HepG2 (cell line): Measurements from ENCODE around the gene CRTC2.
A peak's percentile ranks its signal among the peaks of the same experiment; 100 is the strongest.

Experiments
- CHCHD3 ChIP-seq: sonication (generic); formaldehyde crosslinking; IDR thresholded peaks from 2 replicates; pipeline ENCODE4 v1.8.0; 2022; ENCODE audit warnings: mild to moderate bottlenecking, missing genetic modification reagents, moderate library complexity
- KDM5A ChIP-seq: fragments of 200-600 bp; sonication (generic); IDR thresholded peaks from 2 replicates; pipeline ENCODE4 v1.7.0; 2018; ENCODE audit warnings: antibody characterized with exemption, mild to moderate bottlenecking, low read length, borderline replicate concordance
- NR2F6 ChIP-seq, 2 experiments: IDR thresholded peaks; 2 replicates each; pipeline ENCODE4 v1.6.1; 2016; ENCODE audit warnings: antibody characterized with exemption in 1 of 2, mild to moderate bottlenecking in 1 of 2
- ZNF337 ChIP-seq: sonication (generic); formaldehyde crosslinking; IDR thresholded peaks from 2 replicates; pipeline ENCODE4 v1.5.1; 2020; ENCODE audit warnings: missing genetic modification reagents, low read depth, mild to moderate bottlenecking, borderline replicate concordance
- TF ChIP-seq, protein P1 (sequence below), 2 experiments: fragments of 450-650 bp in 1 of 2; sonication (generic) in 1 of 2; formaldehyde crosslinking; IDR thresholded peaks; 2 replicates each; pipeline versions ENCODE4 v1.5.0 to v1.8.0; 2020 to 2022; ENCODE audit warnings: mild to moderate bottlenecking in 1 of 2, missing genetic modification reagents in 1 of 2
- TF ChIP-seq, protein P2 (sequence below): sonication (generic); formaldehyde crosslinking; IDR thresholded peaks from 2 replicates; pipeline ENCODE4 v1.8.1; 2023; ENCODE audit warnings: missing genetic modification reagents, inconsistent platforms, borderline replicate concordance

DNA sequence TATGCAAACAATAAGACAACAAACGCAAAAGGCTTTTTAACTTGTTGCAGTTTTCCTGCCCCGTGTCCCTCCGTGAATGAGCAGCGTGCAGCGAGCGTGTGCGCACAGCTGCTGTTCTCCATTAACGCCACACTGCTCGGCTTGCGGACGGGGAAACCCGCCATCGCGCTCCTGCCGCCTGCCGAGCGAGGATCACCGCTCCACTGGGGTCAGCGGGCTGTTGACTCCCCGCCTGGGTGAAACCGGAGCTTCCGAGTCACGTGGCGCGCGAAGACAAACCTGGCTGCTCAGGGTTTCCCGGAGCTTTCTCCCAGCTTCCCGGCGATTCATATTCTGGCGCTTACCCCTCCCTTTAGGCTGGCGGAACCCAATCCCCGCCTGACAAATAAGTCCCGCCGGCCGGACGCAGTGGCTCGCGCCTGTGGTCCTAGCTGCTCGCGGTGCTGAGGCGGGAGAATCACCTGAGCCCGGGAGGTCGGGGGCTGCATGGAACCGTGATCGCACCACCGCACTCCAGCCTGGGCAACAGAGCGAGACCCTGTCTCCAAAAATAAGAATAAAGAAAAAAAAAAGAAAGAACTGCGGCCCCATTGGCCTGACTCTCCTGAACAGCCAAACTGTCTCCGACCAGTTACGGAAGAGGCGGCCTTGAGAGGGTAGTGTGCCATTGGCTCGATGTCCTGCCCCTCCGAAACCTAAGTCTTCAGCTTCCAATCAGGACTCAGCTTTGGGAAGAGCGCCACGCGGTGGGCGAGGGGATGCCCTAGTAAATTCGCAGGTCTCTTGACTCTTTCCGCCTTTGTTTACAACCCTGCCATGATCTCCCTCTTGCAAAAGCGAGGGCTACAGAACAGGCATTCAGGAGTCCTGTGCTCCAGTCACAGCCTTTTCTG is 8.9 kb upstream of the CRTC2 start, which contains the start of gene CREB3L4:
- TF ChIP-seq, protein P1, sequence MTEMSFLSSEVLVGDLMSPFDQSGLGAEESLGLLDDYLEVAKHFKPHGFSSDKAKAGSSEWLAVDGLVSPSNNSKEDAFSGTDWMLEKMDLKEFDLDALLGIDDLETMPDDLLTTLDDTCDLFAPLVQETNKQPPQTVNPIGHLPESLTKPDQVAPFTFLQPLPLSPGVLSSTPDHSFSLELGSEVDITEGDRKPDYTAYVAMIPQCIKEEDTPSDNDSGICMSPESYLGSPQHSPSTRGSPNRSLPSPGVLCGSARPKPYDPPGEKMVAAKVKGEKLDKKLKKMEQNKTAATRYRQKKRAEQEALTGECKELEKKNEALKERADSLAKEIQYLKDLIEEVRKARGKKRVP (CRISPR knock-in tag; IDR thresholded peaks at IDR 0.05): 0 out of 4 replicates have a peak, but pooled peaks of 1 of the 2 experiments have one; percentile 50
- peak; percentile 43; the same call in 1 of the 2 replicates for TF ChIP-seq NR2F6 (IDR thresholded peaks at IDR 0.05)
- peak; percentile 86 for TF ChIP-seq NR2F6 (CRISPR knock-in tag; IDR thresholded peaks at IDR 0.05)
- peak; percentile 47; the same call in 1 of the 2 replicates for TF ChIP-seq ZNF337 (CRISPR knock-in tag)
- TF ChIP-seq CHCHD3: 0 out of 2 replicates have a peak, but pooled peaks have one; percentile 46
- TF ChIP-seq KDM5A: no peak; the same call in 1 of the 2 replicates
- TF ChIP-seq, protein P2, sequence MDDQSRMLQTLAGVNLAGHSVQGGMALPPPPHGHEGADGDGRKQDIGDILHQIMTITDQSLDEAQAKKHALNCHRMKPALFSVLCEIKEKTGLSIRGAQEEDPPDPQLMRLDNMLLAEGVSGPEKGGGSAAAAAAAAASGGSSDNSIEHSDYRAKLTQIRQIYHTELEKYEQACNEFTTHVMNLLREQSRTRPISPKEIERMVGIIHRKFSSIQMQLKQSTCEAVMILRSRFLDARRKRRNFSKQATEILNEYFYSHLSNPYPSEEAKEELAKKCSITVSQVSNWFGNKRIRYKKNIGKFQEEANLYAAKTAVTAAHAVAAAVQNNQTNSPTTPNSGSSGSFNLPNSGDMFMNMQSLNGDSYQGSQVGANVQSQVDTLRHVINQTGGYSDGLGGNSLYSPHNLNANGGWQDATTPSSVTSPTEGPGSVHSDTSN (CRISPR knock-in tag): peak; percentile 55; the same call in 1 of the 2 replicates
